ENCODE measurements around the gene CALM3. TPM values are rescaled to one million over a fixed set of nuclear protein-coding genes. Genes with fewer than 3 reads are reported as not detected.

The CALM3 gene
- total RNA-seq, 1 experiment from 2014 or later, result 182 TPM

GRCh38 chr19:46650445-46650844, 49.3 kb downstream of the CALM3 start:
- Mint-ChIP-seq H3K4me3 (ENCODE audit: low read depth, unreplicated experiment) (no peak overlapping the region), H3K36me3 (ENCODE audit: insufficient read depth, unreplicated experiment) (no peaks in the 10 kb centered on the region), H3K27me3 (ENCODE audit: unreplicated experiment) (peaks cover 81% of the 10 kb centered on the region), H3K27ac (ENCODE audit: unreplicated experiment) (no peak overlapping the region), H3K9me3 (ENCODE audit: low read depth, unreplicated experiment) (no peaks in the 10 kb centered on the region), H3K4me1 (ENCODE audit: low read depth, unreplicated experiment) (no peaks in the 10 kb centered on the region)
- CTCF ChIA-PET, result interaction anchor here (1.9 kb wide), 1 partner anchor 11 kb away, joined by 5 read pairs; the partner anchor contains the start of gene DACT3
- TF ChIP-seq, protein P1, sequence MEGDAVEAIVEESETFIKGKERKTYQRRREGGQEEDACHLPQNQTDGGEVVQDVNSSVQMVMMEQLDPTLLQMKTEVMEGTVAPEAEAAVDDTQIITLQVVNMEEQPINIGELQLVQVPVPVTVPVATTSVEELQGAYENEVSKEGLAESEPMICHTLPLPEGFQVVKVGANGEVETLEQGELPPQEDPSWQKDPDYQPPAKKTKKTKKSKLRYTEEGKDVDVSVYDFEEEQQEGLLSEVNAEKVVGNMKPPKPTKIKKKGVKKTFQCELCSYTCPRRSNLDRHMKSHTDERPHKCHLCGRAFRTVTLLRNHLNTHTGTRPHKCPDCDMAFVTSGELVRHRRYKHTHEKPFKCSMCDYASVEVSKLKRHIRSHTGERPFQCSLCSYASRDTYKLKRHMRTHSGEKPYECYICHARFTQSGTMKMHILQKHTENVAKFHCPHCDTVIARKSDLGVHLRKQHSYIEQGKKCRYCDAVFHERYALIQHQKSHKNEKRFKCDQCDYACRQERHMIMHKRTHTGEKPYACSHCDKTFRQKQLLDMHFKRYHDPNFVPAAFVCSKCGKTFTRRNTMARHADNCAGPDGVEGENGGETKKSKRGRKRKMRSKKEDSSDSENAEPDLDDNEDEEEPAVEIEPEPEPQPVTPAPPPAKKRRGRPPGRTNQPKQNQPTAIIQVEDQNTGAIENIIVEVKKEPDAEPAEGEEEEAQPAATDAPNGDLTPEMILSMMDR (IDR thresholded peaks at IDR 0.05; ENCODE audit: unreplicated experiment), result no peak
- intact Hi-C loops (cut with micrococcal nuclease; ENCODE audit: unreplicated experiment), result no loop called here
- no peak for DNase-seq
- no TSS peak for BruUV-seq (replicated peaks)

DNA sequence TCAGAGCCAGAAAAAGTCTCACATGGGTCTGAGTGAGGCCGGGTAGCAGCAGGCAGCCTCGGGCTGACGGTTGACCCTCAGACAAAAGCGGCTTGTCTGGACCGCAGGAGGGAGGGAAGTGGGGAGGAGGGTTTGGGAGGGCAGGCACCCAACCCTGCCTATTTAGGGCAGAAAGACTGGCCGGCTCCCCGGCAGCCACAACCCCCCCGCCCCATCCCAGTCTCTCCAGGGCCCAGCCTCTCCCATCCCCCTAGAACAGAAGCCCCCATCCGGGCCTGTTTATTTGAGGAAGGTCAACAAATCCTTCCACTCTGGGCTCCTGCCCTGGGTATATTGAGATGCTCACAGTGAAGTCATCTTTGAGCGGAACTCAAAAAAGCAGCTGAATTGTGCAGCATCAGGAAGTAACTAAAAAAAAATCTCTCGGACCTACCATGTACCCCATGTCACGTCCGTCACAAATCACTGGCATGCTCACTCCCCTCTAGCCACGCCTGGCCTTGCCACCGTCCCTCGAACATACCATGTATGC, 53.6 kb downstream of the CALM3 start:
- CTCF ChIA-PET, result no interaction called here
- no peak for DNase-seq
- Mint-ChIP-seq H3K36me3 (ENCODE audit: insufficient read depth, unreplicated experiment) (peaks cover 4% of the 10 kb centered on the region), H3K4me1 (ENCODE audit: low read depth, unreplicated experiment) (peaks cover 4% of the 10 kb centered on the region), H3K9me3 (ENCODE audit: low read depth, unreplicated experiment) (no peaks in the 10 kb centered on the region), H3K27me3 (ENCODE audit: unreplicated experiment) (peaks cover 86% of the 10 kb centered on the region), H3K4me3 (ENCODE audit: low read depth, unreplicated experiment) (no peak overlapping the region), H3K27ac (ENCODE audit: unreplicated experiment) (no peak overlapping the region)
- BruUV-seq (replicated peaks), result no TSS peak
- intact Hi-C loops (cut with micrococcal nuclease; ENCODE audit: unreplicated experiment), result no loop called here
- TF ChIP-seq, protein P1 (IDR thresholded peaks at IDR 0.05; ENCODE audit: unreplicated experiment), result no peak

- CTCF ChIA-PET, result interaction anchor here (0.6 kb wide), 1 partner anchor 1424 kb away, joined by 4 read pairs; no protein-coding TSS in a partner anchor
- H3K27ac Mint-ChIP-seq (ENCODE audit: unreplicated experiment), result no peak overlapping the region
- no TSS peak for BruUV-seq (replicated peaks)
- H3K4me1 Mint-ChIP-seq (ENCODE audit: low read depth, unreplicated experiment), result peaks cover 9% of the 10 kb centered on the region
- peaks cover 83% of the 10 kb centered on the region for H3K27me3 Mint-ChIP-seq (ENCODE audit: unreplicated experiment)
- TF ChIP-seq, protein P1 (IDR thresholded peaks at IDR 0.05; ENCODE audit: unreplicated experiment), result no peak
- no peaks in the 10 kb centered on the region for H3K9me3 Mint-ChIP-seq (ENCODE audit: low read depth, unreplicated experiment)
- intact Hi-C loops (cut with micrococcal nuclease; ENCODE audit: unreplicated experiment), result no loop called here
- H3K4me3 Mint-ChIP-seq (ENCODE audit: low read depth, unreplicated experiment), result no peak overlapping the region
- DNase-seq, result no peak
- peaks cover 10% of the 10 kb centered on the region for H3K36me3 Mint-ChIP-seq (ENCODE audit: insufficient read depth, unreplicated experiment)
Observed at GRCh38 chr19:46656541-46656940, 55.4 kb downstream of the CALM3 start.

GRCh38 chr19:46659151-46660007, 58.2 kb downstream of the CALM3 start:
- TF ChIP-seq, protein P1 (IDR thresholded peaks at IDR 0.05; ENCODE audit: unreplicated experiment), result no peak
- BruUV-seq (replicated peaks), result no TSS peak
- Mint-ChIP-seq H3K4me3 (ENCODE audit: low read depth, unreplicated experiment) (peak overlapping the region; percentile 34), H3K36me3 (ENCODE audit: insufficient read depth, unreplicated experiment) (peaks cover 17% of the 10 kb centered on the region), H3K9me3 (ENCODE audit: low read depth, unreplicated experiment) (no peaks in the 10 kb centered on the region), H3K27ac (ENCODE audit: unreplicated experiment) (no peak overlapping the region), H3K27me3 (ENCODE audit: unreplicated experiment) (peaks cover 76% of the 10 kb centered on the region), H3K4me1 (ENCODE audit: low read depth, unreplicated experiment) (peaks cover 9% of the 10 kb centered on the region)
- intact Hi-C loops (cut with micrococcal nuclease; ENCODE audit: unreplicated experiment), result loop anchor here (5.0 kb wide), 1 partner anchor 132 kb away; no protein-coding TSS in a partner anchor
- DNase-seq, result no peak
- CTCF ChIA-PET, result interaction anchor here (0.5 to 0.6 kb wide), 2 partner anchors 45 to 636 kb away, joined by 3 to 4 read pairs; no protein-coding TSS in a partner anchor
